Mammary epithelial cell (primary cell): ENCODE results near the gene OR5P2.

Experiments used
- CTCF ChIP-seq, 2 donors: IDR thresholded peaks in 1 of 2; conservative IDR thresholded peaks in 1 of 2; 2 replicates each; pipeline ENCODE4 v1.5.1; 2011 to 2012; ENCODE audit warnings: inconsistent platforms in 2 of 2, low read length in 2 of 2, mild to moderate bottlenecking in 2 of 2, control low read depth in 1 of 2, low read depth in 1 of 2; ENCODE audit not compliant: insufficient read depth in 1 of 2; ENCODE audit errors: extremely low read depth in 1 of 2
- EZH2 ChIP-seq: IDR thresholded peaks from 2 replicates; pipeline ENCODE4 v1.6.1; 2012; ENCODE audit warnings: low read length, inconsistent platforms, borderline replicate concordance

GRCh38 chr11:7793233-7793632 is 3.5 kb downstream of the OR5P2 start:
- TF ChIP-seq CTCF (conservative IDR thresholded peaks at IDR 0.05 in 1 of 2, IDR thresholded peaks at IDR 0.05 in 1 of 2; ENCODE audit: extremely low read depth in 1 of 2, insufficient read depth in 1 of 2, low read depth in 1 of 2, low read length in 2 of 2), result no peak
- TF ChIP-seq EZH2, result no peak
